Transverse colon (tissue), 4 donors: ENCODE results near the gene PUM2. TPM values are rescaled to one million over a fixed set of nuclear protein-coding genes. Genes with fewer than 3 reads are reported as not detected.

ENCODE experiments used
- DNase-seq: peaks from one replicate; pipeline ENCODE4 v3.0.0-alpha.2; 2019
- H3K27ac ChIP-seq, 4 donors: fragments of 200-600 bp; sonication (generic); 2 replicates each; pipeline ENCODE4 v1.5.1; 2016 to 2018; ENCODE audit warnings: inconsistent platforms in 4 of 4
- H3K27me3 ChIP-seq: fragments of 200-600 bp; sonication (generic); 2 replicates; pipeline ENCODE4 v1.5.1; 2017; ENCODE audit warnings: inconsistent platforms
- H3K36me3 ChIP-seq, 4 donors: fragments of 200-600 bp; sonication (generic); 2 replicates each; pipeline ENCODE4 v1.5.1; 2017 to 2019; ENCODE audit warnings: inconsistent platforms in 4 of 4
- H3K4me1 ChIP-seq, 4 donors: fragments of 200-600 bp; sonication (generic); 2 replicates each; pipeline ENCODE4 v1.5.1; 2017 to 2020; ENCODE audit warnings: inconsistent platforms in 4 of 4
- H3K4me3 ChIP-seq, 4 donors: fragments of 200-600 bp; sonication (generic); 1 replicate in 1 of 4; 2 replicates in 3 of 4; pipeline versions ENCODE4 v1.5.1 to v1.6.1; 2017 to 2019; ENCODE audit warnings: inconsistent platforms in 4 of 4
- H3K9me3 ChIP-seq, 2 donors: fragments of 200-600 bp; sonication (generic); 2 replicates each; pipeline ENCODE4 v1.5.1; 2017 to 2019; ENCODE audit warnings: inconsistent platforms in 2 of 2
- CTCF ChIP-seq, 5 experiments: fragments of 200-600 bp in 3 of 5; fragments of 450-650 bp in 2 of 5; sonication (generic) in 3 of 5; IDR thresholded peaks; 1 replicate in 2 of 5; 2 replicates in 3 of 5; pipeline ENCODE4 v1.5.1; 2016 to 2017; ENCODE audit warnings: antibody characterized with exemption in 5 of 5, inconsistent platforms in 3 of 5, mild to moderate bottlenecking in 2 of 5, moderate library complexity in 1 of 5
- EP300 ChIP-seq: sonication (generic); formaldehyde crosslinking; IDR thresholded peaks from one replicate; pipeline ENCODE4 v1.6.1; 2017; ENCODE audit warnings: antibody characterized with exemption, low read depth
- POLR2A ChIP-seq: fragments of 450-650 bp; IDR thresholded peaks from one replicate; pipeline ENCODE4 v1.6.1; 2016; ENCODE audit warnings: antibody characterized with exemption, mild to moderate bottlenecking, moderate library complexity
- POLR2AphosphoS5 ChIP-seq, 3 donors: sonication (generic); formaldehyde crosslinking; IDR thresholded peaks; one replicate each; pipeline ENCODE4 v1.6.1; 2016; ENCODE audit warnings: antibody characterized with exemption in 3 of 3
- WGBS, 2 donors: methylation state at CpG; one replicate each; pipeline ENCODE4 v1.1.5; 2018; ENCODE audit warnings: low coverage in 1 of 2; 5-methylcytosine and 5-hydroxymethylcytosine counted together
- in situ Hi-C, 4 donors: fragments of 200-750 bp; cut with MboI; loops; one replicate each; pipeline versions ENCODE4 v1.15.0 to v1.15.1; 2017; ENCODE audit warnings: low sequenced_read_pairs in 3 of 4, low pct_ligation_motif_present in 1 of 4, low pct_unique_long_range_greater_than_20kb in 1 of 4
- intact Hi-C: fragments of 100-400 bp; cut with DNase I; formaldehyde crosslinking; loops from one replicate; pipeline ENCODE4 v1.15.1; 2023; ENCODE audit warnings: low total_unique reads
- total RNA-seq, 4 donors: library from RNA; depleted of rRNA; stranded (reverse); fragments of >200 nt; gene quantifications; one replicate each; pipeline ENCODE4 v1.1.0, GENCODE V29; 2016

The PUM2 gene
- total RNA-seq, 4 donors from 2014 or later = 62.5 to 92.7 (median 70.5) TPM

- DNase-seq = no peak
- Histone ChIP-seq H3K4me3 (no peak overlapping the region), H3K27ac (no peak overlapping the region), H3K4me1 (peaks cover 13 to 35% (median 16%) of the 10 kb centered on the region in 4 donors), H3K36me3 (peaks cover 0 to 44% (median 16%) of the 10 kb centered on the region in 4 donors), H3K9me3 (no peaks in the 10 kb centered on the region), H3K27me3 (no peaks in the 10 kb centered on the region)
- intact Hi-C loops = no loop called here
- 89% methylated on average over 11 of the region's 11 CpGs for WGBS, 2 donors
- TF ChIP-seq POLR2AphosphoS5 (IDR thresholded peaks at IDR 0.05) (no peak), POLR2A (no peak), CTCF (IDR thresholded peaks at IDR 0.05) (no peak), EP300 (no peak)
- in situ Hi-C loops = no loop called here
These were observed 27.9 kb downstream of the PUM2 start for GRCh38 chr2:20322527-20323300.

- H3K27me3 ChIP-seq = no peaks in the 10 kb centered on the region
- in situ Hi-C loops (no loop called here), intact Hi-C loops (no loop called here)
- H3K9me3 ChIP-seq = no peaks in the 10 kb centered on the region
- peaks cover 0 to 49% (median 17%) of the 10 kb centered on the region in 4 donors for H3K36me3 ChIP-seq
- no peak overlapping the region for H3K4me3 ChIP-seq
- H3K4me1 ChIP-seq = peaks cover 0 to 8% (median 0%) of the 10 kb centered on the region in 4 donors
- no peak for TF ChIP-seq POLR2AphosphoS5 (IDR thresholded peaks at IDR 0.05)
- TF ChIP-seq POLR2A = no peak
- no peak for TF ChIP-seq CTCF (IDR thresholded peaks at IDR 0.05)
- no peak for TF ChIP-seq EP300
- no peak for DNase-seq
- 94 to 97% methylated on average over 2 to 3 of the region's 3 CpGs for WGBS, 2 donors
- H3K27ac ChIP-seq = no peak overlapping the region
These were observed 33.0 kb downstream of the PUM2 start for GRCh38 chr2:20317690-20318089.

- in situ Hi-C loops (no loop called here), intact Hi-C loops (no loop called here)
- H3K4me3 ChIP-seq = no peak overlapping the region
- no peaks in the 10 kb centered on the region for H3K9me3 ChIP-seq
- no peak for DNase-seq
- H3K36me3 ChIP-seq = peaks cover 0 to 44% (median 15%) of the 10 kb centered on the region in 4 donors
- TF ChIP-seq POLR2AphosphoS5 (IDR thresholded peaks at IDR 0.05) (no peak), CTCF (IDR thresholded peaks at IDR 0.05) (no peak), POLR2A (no peak), EP300 (no peak)
- H3K27me3 ChIP-seq = no peaks in the 10 kb centered on the region
- no peak overlapping the region for H3K27ac ChIP-seq
- WGBS, 2 donors = 60 to 68% methylated on average over 1 of the region's 1 CpG
- H3K4me1 ChIP-seq = peaks cover 0 to 6% (median 0%) of the 10 kb centered on the region in 4 donors
These were observed 33.4 kb downstream of the PUM2 start for GRCh38 chr2:20317197-20317596.

- TF ChIP-seq POLR2A (no peak), POLR2AphosphoS5 (IDR thresholded peaks at IDR 0.05) (no peak), EP300 (no peak), CTCF (IDR thresholded peaks at IDR 0.05) (no peak)
- Histone ChIP-seq H3K27ac (no peak overlapping the region), H3K9me3 (no peaks in the 10 kb centered on the region), H3K27me3 (no peaks in the 10 kb centered on the region), H3K36me3 (peaks cover 0 to 47% (median 18%) of the 10 kb centered on the region in 4 donors), H3K4me3 (no peak overlapping the region), H3K4me1 (peaks cover 0 to 1% (median 0%) of the 10 kb centered on the region in 4 donors)
- in situ Hi-C loops = no loop called here
- DNase-seq = no peak
- intact Hi-C loops = no loop called here
- WGBS, 2 donors = 85 to 91% methylated on average over 4 of the region's 4 CpGs
These were observed 35.8 kb downstream of the PUM2 start for GRCh38 chr2:20314562-20315501.
